Astrocyte (in vitro differentiated cells and primary cell): Measurements from ENCODE around the gene MCCC1.

Experiments
- CTCF ChIP-seq: IDR thresholded peaks from 2 replicates; pipeline ENCODE4 v1.5.1; 2011; ENCODE audit warnings: low read depth, mild to moderate bottlenecking, inconsistent platforms, low read length, moderate library complexity; ENCODE audit not compliant: insufficient read depth
- EZH2 ChIP-seq: IDR thresholded peaks from 2 replicates; pipeline ENCODE4 v1.6.1; 2012; ENCODE audit warnings: mild to moderate bottlenecking, low read length, inconsistent platforms; ENCODE audit not compliant: insufficient read depth

- TF ChIP-seq CTCF (no peak), EZH2 (no peak)
Measured at GRCh38 chr3:183144363-183144762, 45.1 kb upstream of the MCCC1 start.
